Heart right ventricle (tissue), 16 donors: Measurements from ENCODE around the gene HEATR3. TPM values are rescaled to one million over a fixed set of nuclear protein-coding genes. Genes with fewer than 3 reads are reported as not detected.

ENCODE experiments used
- ATAC-seq, 8 donors: fragments of 200-7000 bp; cut with Tn5 transposase; one replicate each; pipeline ENCODE4 v1.9.1; 2020; ENCODE audit warnings: mild to moderate bottlenecking in 8 of 8, moderate library complexity in 8 of 8, moderate number of reproducible peaks in 1 of 8
- DNase-seq, 2 donors: peaks; one replicate each; pipeline ENCODE4 v3.0.0-alpha.2; 2020
- H3K27ac ChIP-seq, 10 donors: fragments of 200-600 bp; sonication (generic) in 2 of 10; one replicate each; pipeline versions ENCODE4 v1.5.0 to v1.8.0; 2020 to 2022; ENCODE audit warnings: mild to moderate bottlenecking in 3 of 10
- H3K27me3 ChIP-seq, 7 donors: fragments of 200-600 bp; one replicate each; pipeline ENCODE4 v1.8.0; 2021 to 2022; ENCODE audit warnings: mild to moderate bottlenecking in 2 of 7
- H3K36me3 ChIP-seq, 9 donors: fragments of 200-600 bp; sonication (generic) in 1 of 9; one replicate each; pipeline versions ENCODE4 v1.5.0 to v1.8.0; 2020 to 2022; ENCODE audit warnings: mild to moderate bottlenecking in 2 of 9
- H3K4me1 ChIP-seq, 9 donors: fragments of 200-600 bp; sonication (generic) in 1 of 9; one replicate each; pipeline versions ENCODE4 v1.5.0 to v1.8.0; 2020 to 2022; ENCODE audit warnings: mild to moderate bottlenecking in 4 of 9
- H3K4me3 ChIP-seq, 10 donors: fragments of 200-600 bp; sonication (generic) in 2 of 10; one replicate each; pipeline versions ENCODE4 v1.5.0 to v1.8.0; 2020 to 2022; ENCODE audit warnings: mild to moderate bottlenecking in 7 of 10, moderate library complexity in 2 of 10
- H3K9me3 ChIP-seq, 11 donors: fragments of 200-600 bp in 10 of 11; sonication (generic) in 2 of 11; one replicate each; pipeline versions ENCODE4 v1.5.0 to v1.8.0; 2013 to 2022; ENCODE audit warnings: mild to moderate bottlenecking in 2 of 11, control low read depth in 1 of 11, moderate library complexity in 1 of 11
- CTCF ChIP-seq, 9 donors: fragments of 200-600 bp; sonication (generic) in 2 of 9; IDR thresholded peaks; one replicate each; pipeline versions ENCODE4 v1.5.0 to v1.8.0; 2021 to 2022; ENCODE audit warnings: antibody characterized with exemption in 9 of 9, mild to moderate bottlenecking in 5 of 9, moderate library complexity in 1 of 9
- WGBS, 2 donors: extraction: QIAGEN DNeasy Blood & Tissue Kit; methylation state at CpG; one replicate each; pipeline ENCODE4 v1.1.7; 2013; ENCODE audit warnings: inconsistent platforms in 1 of 2; 5-methylcytosine and 5-hydroxymethylcytosine counted together
- intact Hi-C, 10 donors: fragments of 100-400 bp; cut with DNase I; formaldehyde crosslinking; loops; one replicate each; pipeline versions ENCODE4 v1.11.1 to v1.14.2; 2022
- long read RNA-seq, 3 donors: library from polyadenylated mRNA; unstranded; transcript quantifications; one replicate each; pipeline ENCODE4 v2.0.0, GENCODE V29; 2020 to 2021
- polyA plus RNA-seq, 2 donors: library from polyadenylated mRNA; stranded (reverse); fragments of 200-250 nt; gene quantifications; one replicate each; pipeline ENCODE4 v1.2.3, GENCODE V29; 2013
- total RNA-seq, 10 donors: library from RNA; stranded (reverse); fragmentation: NEBNext Ultra II Directional in 3 of 10; extraction: Animal tissue kit (Norgen Biotek cat#: 25700) in 3 of 10; gene quantifications; one replicate each; pipeline versions ENCODE4 v1.2.1 to v1.2.4, GENCODE V29; 2021 to 2023
- donor health status: Arrhythmogenic right ventricular cardiomyopathy.
- donor health status: ischemic (EF 13 %, LVEDD 7.1; RV severe dilation, severe dysfunction).
- donor health status: healthy with polysubstance abuse.
- donor health status: DM: no; HTN: yes; CAD: no.
- donor health status: DM: no; HTN: no; CAD: no.
- donor health status: ischemic (EF 25% LVEDD 6.9; RV normal size, moderate dysfunction).
- donor health status: ischemic (EF 25% LVEDD 5.7; RV mildly dilated, moderate dysfunction).
- donor health status: healthy.
- donor health status: DM: yes; HTN: yes; CAD: no.
- donor health status: Ischemic cardiomyopathy.
- donor health status: ischemic (EF 35%, LVEDD 5.7; RV mildly dilated, moderate dysfunction).
- donor health status: nonischemic (EF 11% LVEDD 7.7; RV severe dilation, severe dysfunction).
- donor health status: DM: yes; HTN: yes; CAD: no.
- donor health status: PGD.
- donor health status: ischemic (EF 29% LVEDD 5.4; RV normal size, mild dysfunction).
- donor health status: nonischemic (EF 23%, LVEDD 6.1; RV moderate dilation, normal function).

HEATR3 gene, protein sequence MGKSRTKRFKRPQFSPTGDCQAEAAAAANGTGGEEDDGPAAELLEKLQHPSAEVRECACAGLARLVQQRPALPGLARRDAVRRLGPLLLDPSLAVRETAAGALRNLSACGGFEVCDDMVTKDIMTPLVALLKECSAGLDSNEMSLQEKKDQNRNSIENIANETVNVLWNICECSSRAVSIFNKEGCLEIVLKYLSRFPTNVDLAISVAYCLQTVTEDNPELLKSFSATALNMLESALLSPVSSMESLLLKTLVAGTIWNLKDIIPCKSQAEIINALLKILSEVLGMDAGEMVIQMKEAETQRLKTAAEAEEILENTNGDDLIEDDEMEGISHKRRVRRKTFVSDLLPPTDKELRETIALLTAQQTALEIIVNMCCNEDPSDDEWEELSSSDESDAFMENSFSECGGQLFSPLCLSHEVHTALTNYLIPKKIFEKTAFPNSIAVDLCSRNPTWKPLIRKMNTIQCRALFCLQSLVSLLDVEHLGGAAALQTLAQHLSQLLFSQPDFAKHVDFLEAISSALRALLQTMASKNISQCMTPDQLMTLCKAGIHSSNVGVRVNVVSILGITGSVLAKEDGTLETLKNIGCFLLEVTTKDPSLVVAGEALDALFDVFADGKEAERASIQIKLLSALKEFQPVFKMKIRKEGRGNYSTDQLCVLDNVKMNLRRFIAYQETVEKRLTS
- 10 to 100 TPM in 7 of 10 donors, 1 to 10 TPM in 3; 8.7 to 15.8 (median 11.2) TPM for total RNA-seq
- polyA plus RNA-seq = 1 to 10 TPM; 3.8 to 4.3 TPM
- long read RNA-seq, donor 1, partial matches to known transcripts = 1 of 9 reads
- long read RNA-seq, donor 1, other reads (novel, unspliced or antisense) = 5 of 9 reads
- long read RNA-seq, donor 2, partial matches to known transcripts = 0 of 4 reads
- long read RNA-seq, donor 2, other reads (novel, unspliced or antisense) = 3 of 4 reads
- long read RNA-seq, donor 3, partial matches to known transcripts = 0 of 4 reads
- long read RNA-seq, donor 3, other reads (novel, unspliced or antisense) = 1 of 4 reads

DNA sequence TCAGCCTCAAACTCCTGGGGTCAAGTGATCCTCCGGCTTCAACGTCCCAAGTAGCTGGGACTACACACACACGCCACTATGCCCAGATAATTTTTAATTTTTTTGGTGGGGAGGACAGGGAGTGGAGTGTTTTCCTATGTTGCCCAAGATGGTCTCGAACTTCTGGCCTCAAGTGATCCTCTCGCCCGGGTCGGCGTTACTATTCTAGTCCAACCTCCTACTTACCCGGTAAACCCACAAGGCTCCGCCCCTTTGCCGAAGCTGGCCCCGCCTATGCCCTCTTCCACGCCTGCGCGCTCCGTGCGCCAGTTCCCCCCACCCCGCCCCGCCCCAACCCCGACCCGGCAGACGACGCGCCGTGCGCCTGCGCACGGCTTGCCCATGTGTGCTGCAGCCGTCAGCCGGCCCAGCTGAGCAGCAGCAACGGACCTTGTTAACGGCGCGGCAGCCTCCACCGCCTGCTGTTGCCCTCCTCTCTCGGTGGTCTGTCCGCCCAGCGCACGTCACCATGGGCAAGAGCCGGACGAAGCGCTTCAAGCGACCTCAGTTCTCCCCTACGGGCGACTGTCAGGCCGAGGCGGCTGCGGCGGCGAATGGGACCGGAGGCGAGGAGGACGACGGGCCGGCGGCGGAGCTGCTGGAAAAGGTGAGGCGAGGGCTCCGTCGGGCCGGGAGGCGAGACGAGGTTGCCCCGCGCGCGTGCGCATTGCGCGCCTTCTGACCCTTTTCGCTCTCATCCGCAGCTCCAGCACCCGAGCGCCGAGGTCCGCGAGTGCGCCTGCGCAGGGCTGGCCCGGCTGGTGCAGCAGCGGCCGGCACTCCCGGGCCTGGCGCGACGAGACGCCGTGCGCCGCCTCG is at the start of gene HEATR3:
TSS of gene HEATR3 (plus strand) at position 347 of the 858 bp plus-strand sequence. CDS start at position 509, 162 bp downstream.
- ATAC-seq = peak; percentile 94 to 98 (median 96)
- Histone ChIP-seq H3K27ac (peak within 1 kb of the TSS; percentile 87 to 100 (median 96)), H3K4me3 (peak within 1 kb of the TSS; percentile 70 to 100 (median 92)), H3K9me3 (no peaks in the 10 kb centered on the region), H3K36me3 (peaks cover 0 to 23% (median 9%) of the 10 kb centered on the region in 9 donors), H3K4me1 (peaks cover 11 to 32% (median 25%) of the 10 kb centered on the region in 9 donors), H3K27me3 (no peaks in the 10 kb centered on the region)
- DNase-seq = peak; percentile 92 to 96
- TF ChIP-seq CTCF (IDR thresholded peaks at IDR 0.05) = peak in 1 of 9 donors; percentile 14
- WGBS, 2 donors = 2 to 3% methylated on average over 90 to 91 of the region's 91 CpGs
- intact Hi-C loops = loop anchor here in 9 of 10 donors (2.0 to 10.0 kb wide), 8 partner anchors 39 to 149 kb away; partner anchors contain the start of genes TENT4B (in 5 of the 9) and CNEP1R1 (in 4 of the 9)

GRCh38 chr16:50017553-50017952 is 48.2 kb upstream of the HEATR3 start:
- Histone ChIP-seq H3K27ac (no peak overlapping the region), H3K4me1 (no peaks in the 10 kb centered on the region), H3K9me3 (no peaks in the 10 kb centered on the region), H3K4me3 (no peak overlapping the region), H3K36me3 (no peaks in the 10 kb centered on the region), H3K27me3 (peaks cover 0 to 5% (median 0%) of the 10 kb centered on the region in 7 donors)
- 85 to 89% methylated on average over 9 of the region's 9 CpGs for WGBS, 2 donors
- DNase-seq = no peak
- intact Hi-C loops = no loop called here
- TF ChIP-seq CTCF (IDR thresholded peaks at IDR 0.05) = no peak
- ATAC-seq = no peak

DNA sequence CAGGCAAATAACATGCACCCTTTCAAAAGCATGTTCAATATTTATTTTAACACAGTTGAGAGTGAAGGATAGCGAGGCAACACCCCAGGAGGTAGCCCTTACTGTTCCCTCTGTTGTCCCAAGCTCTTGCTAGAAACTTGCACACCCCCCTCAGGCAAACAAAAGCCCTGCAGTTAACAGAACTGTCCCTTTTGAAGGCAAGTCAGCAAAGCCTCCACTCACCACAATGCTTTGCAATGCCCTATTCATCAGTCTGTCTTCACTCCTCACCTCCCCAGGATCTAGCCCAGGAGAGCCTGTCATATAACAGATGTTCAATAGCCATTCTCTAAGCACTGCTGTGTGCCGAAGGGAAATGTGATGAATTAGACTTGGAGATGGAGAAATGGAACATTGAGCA is 44.2 kb upstream of the HEATR3 start:
- H3K36me3 ChIP-seq = no peaks in the 10 kb centered on the region

More for the DNA sequence above, 44.2 kb upstream of the HEATR3 start:
- no peak for DNase-seq
- no peak for ATAC-seq
- intact Hi-C loops = loop anchor here in 8 of 10 donors (5.0 to 10.0 kb wide), 8 partner anchors 191 to 786 kb away; partner anchors contain the start of gene BRD7 (in 1 of the 8)
- peaks cover 0 to 5% (median 0%) of the 10 kb centered on the region in 7 donors for H3K27me3 ChIP-seq
- H3K4me1 ChIP-seq = peaks cover 0 to 13% (median 9%) of the 10 kb centered on the region in 9 donors
- peak in 1 of 9 donors; percentile 10 for TF ChIP-seq CTCF (IDR thresholded peaks at IDR 0.05)
- no peak overlapping the region for H3K27ac ChIP-seq
- no peak overlapping the region for H3K4me3 ChIP-seq
- no peaks in the 10 kb centered on the region for H3K9me3 ChIP-seq
- WGBS, 2 donors = 17 to 40% methylated on average over 2 of the region's 2 CpGs
